ENCODE results near the gene RGS1.
A peak's percentile ranks its signal among the peaks of the same experiment; 100 is the strongest.

The RGS1 gene

DNA sequence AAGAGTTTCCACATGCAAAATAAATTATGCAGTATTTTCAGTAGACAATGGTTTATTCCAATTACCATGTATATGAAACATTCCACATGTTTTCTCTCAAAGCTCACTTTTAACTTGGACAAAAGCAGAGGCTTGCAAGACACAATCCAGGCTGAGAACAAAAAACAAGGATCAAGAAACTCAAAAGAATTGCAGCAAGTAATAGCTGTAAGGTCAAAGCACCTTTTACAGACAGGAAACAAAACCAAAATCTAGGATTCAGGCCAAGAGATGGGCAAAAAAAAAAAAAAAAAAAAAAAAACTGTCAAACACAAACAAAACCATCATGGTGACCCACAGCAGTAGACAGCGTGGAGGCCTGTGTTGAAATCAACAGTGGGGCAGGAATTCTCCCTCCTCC lies 9.3 kb downstream of the RGS1 start:
- DNase-seq = no peak

- DNase-seq = no peak
Measured at GRCh38 chr1:192587386-192588266, 12.1 kb downstream of the RGS1 start.

DNA sequence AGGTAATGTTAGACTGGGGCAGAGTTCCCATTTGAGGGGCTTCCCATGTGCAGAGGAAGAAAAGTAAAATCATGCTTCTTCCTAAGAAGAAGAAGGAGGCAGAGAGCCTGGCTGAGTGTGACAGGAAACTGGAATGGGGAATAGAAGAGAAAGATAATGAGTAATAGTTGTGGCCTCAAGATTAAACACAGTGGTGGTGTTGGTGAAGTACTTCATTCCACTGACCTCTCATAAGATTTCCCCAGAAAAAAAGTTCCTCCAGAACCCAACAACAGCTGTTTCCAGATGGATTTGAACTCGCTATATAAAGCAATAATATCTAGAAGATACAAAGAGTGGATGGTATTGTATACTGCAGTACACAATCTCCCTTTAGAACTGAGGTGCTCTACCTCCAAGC lies 13.0 kb downstream of the RGS1 start:
- DNase-seq = no peak

- DNase-seq = no peak
Measured at GRCh38 chr1:192589813-192590212, 14.2 kb downstream of the RGS1 start.

DNA sequence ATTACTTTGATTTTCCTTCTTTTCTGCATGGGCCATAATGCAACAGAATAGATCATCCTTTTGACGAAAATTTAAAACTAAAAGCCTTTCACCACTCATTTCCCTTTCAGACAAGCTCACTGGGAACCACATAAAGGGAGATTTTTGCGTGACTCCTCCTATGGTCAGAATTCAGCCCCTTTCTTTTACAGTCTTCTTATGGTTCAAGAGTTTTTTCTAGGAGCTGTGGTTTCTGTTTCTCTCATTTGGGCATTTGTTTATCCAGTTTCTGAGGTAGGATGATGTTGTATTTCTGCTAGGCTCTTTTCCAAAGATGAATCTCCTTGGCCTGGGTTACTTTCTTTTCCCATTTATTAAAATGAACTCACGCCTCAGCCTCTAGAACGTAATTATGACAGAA lies 16.9 kb downstream of the RGS1 start:
- no peak for DNase-seq

DNA sequence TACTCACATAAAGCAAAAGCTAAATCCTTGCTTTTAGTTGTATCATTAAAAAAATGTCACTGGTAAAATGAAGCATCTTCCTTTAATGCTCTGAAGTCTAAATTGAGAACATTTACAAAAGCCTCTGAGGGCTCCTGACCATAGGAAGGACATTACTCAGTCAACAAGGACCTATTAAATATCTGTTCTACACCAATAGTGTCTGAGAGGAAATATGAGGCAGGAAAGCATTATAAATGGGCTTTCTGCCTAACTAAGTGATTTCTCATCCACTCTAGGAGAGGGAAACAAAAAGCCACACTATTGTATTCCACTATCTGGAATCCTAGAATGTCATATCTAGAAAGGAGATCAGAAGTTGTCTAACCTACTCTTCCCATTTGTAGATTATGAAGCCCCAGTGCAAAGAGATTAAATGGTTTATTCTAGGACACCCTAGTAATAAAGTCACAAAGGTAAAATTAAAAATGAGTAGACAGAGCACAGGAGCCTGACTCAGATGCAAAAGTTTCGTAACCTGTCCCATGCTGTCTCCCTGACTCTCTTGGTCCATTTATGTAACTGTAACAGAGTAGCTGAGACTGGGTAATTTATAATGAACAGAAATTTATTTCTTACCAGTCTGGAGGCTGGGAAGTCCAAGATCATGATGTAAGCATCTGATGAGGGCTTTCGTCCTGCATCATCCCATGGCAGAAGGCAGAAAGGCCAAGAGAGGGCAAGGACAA lies 17.6 kb downstream of the RGS1 start:
- DNase-seq = no peak

DNA sequence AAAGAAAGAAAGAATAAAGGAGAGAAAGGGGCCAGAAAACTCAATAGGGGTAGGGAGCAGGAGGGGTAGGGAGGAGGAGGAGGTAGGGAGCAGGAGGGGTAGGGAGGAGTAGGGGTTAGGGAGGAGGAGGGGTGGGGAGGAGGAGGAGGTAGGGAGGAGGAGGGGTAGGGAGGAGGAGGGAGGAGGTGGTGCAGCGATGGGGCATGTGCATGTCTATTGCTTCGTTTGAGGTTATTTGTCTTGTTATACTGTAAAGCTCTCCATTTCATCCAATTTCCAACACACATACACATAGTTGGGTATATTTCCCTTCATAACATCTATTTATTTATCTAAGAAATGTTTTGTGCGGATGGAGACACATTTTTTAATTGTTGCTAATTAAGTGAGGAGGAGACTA lies 19.7 kb downstream of the RGS1 start:
- DNase-seq = no peak

- no peak for DNase-seq
Measured at GRCh38 chr1:192598589-192598988, 23.0 kb downstream of the RGS1 start.

- no peak for DNase-seq
Measured at GRCh38 chr1:192600275-192600674, 24.7 kb downstream of the RGS1 start.

GRCh38 chr1:192601143-192601542 lies 25.6 kb downstream of the RGS1 start:
- DNase-seq = no peak

DNA sequence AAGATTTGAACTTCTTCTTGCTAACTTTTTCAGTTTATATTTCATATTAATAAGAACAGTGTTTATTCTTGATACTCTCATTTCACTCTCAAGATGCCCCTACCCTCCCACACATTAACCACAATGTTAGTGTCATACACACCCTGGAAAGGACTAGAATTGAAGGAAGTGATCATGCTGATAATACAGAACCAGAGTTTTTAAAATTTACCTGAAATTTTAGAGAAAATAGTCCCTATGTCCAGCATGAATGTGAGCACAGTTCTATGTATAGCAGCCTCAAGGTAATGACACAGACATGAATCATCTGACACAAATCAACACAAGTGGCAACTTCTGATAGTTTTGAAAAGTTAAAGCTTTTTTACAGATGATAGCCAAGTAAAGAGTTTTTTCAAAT lies 26.0 kb downstream of the RGS1 start:
- DNase-seq = no peak

DNA sequence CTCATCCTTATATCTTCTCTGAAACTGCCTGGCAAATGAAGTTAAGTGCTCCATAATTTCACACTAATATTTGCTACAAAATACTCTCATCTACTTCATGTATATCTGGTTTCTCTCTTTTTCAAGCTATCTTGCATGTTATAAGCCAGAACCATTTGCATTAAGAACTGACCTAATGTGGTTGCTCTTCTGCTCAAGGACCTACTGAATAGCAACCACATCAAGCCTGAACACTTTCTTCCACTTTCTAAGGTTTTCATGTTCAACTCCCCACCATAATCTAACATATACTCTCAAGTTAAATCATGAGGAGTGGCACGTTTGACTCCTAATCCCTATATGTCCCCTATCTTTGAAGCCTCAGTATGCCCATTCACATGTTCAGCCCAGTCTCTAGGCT lies 27.2 kb downstream of the RGS1 start:
- no peak for DNase-seq

- no peak for DNase-seq
Measured at GRCh38 chr1:192603218-192603787, 27.7 kb downstream of the RGS1 start.

- DNase-seq = no peak
Measured at GRCh38 chr1:192604979-192605620, 29.5 kb downstream of the RGS1 start.

DNA sequence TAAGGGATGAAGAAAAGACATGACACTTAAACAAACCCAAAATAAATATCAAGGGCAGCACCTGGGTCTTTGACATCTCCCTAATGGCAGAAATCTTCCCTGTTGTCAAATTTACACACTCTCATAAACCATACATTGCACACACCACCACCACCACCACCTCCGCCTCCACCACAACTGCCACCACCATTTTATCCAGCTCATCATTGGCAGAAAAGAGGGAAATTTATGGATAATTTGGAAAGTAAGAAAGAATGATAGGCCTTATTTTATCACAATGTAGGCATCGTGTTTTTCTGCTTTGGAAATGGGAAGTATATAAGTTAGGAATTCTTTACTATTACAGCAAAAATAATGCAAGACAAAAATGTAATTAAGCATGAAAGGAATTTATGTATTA lies 33.1 kb downstream of the RGS1 start:
- no peak for DNase-seq

- DNase-seq = peak; percentile 58
Measured at GRCh38 chr1:192609110-192610079, 33.8 kb downstream of the RGS1 start.

GRCh38 chr1:192610112-192610889 lies 34.7 kb downstream of the RGS1 start:
- DNase-seq = no peak

DNA sequence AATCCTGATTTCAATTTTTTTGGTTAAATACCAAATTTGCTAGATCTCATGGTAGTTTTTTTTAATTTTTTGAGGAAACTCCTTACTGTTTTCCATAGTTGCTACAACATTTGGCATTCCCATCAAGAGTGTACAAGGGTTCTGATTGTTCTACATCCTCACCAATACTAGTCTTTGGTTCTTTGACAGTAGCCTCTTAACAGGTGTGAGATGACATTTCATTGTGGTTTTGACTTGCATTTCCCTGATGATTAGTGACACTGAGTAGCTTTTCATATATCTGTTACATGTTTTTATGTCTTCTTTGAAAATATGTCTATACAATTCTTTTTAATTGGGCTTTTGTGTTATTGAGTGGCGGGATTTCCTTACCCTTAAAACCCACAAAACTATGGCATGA lies 39.5 kb downstream of the RGS1 start:
- no peak for DNase-seq

DNA sequence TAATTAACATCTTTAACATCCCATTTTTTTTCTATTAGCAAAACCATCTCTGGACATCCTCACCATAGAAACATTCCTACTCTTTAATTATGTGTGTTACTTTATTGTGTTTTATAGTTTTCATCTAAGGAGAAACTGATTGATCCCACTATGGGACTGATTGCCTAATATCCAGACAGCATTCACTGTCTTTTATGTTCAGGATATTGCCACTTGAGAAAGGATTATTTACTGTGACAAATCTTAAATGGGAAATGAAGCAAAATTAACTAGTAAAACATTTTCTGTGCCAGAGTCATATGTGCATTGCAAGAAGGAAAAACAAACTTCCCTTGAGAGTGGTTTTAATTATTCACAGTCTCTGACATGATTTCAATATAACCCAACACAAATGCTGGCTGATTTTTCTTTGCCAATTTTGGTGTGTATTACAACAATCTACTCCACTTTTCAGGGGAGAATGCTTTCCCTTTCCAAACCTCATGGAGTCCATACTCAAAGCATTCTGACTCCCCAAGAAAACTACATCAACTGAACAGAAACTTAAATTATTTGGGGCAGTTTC lies 44.6 kb downstream of the RGS1 start:
- no peak for DNase-seq

DNA sequence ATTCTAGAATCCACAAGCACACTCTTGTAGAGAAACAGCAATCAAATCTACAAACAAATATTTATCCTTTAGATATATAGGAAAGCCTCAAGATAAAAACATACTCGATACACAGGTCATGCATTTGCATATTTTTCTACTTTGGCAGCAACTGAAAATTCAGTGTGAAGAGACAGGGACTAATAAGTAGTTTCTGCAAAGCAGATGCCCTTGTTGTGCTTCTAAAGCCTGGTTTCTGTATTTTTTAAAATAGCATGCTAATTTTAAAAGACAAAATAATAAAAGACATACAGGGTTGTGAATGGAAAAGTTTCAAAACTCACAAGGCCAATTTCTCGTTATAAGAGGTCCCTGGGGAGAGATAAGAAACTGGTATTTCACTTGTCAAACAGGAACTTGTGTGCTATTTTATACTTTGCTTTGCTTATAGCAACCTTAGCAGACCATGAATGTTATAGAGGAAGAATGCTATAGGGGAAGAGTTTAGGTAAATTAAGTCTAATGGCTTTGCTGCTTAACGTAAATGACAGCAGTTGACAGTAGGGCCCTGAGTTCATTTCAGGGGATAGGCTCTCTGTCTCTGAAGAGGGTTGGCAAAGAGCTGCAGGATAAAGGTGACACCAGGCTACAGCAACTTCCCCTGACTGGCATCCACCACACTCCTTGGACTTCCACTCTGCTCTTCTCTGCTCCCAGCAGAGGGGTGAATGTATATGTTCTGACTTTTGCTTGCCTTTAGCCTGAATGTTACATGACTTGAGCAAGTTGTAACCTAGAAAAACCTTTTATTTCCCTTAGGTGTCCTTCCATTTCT lies 51.0 kb downstream of the RGS1 start:
- DNase-seq = no peak
